Activated naive CD4-positive, alpha-beta T cell treated with Interleukin-2 at 50 U/mL for 16 hours (primary cell): ENCODE measurements around the gene SLC29A1.
"Not testable (repeated sequence)": the region's sequence is repeated elsewhere in the genome, so short reads cannot be mapped to it uniquely, and the experiment has no call there.

Experiments
- DNase-seq: peaks from one replicate; pipeline ENCODE4 v3.0.0-alpha.2; 2020

SLC29A1 gene

DNA sequence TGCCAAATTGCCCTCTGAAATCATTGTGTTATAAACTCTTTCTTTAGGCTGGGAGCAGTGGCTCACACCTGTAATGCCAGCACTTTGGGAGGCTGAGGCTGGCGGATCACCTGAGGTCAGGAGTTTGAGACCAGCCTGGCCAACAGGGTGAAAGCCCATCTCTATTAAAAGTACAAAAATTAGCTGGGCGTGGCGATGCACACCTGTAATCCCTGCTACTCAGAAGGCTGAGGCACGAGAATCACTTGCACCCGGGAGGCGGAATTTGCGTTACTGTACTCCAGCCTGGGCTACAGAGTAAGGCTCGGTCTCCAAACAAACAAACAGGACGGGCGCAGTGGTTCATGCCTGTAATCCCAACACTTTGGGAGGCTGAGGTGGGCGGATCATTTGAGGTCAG, 27.0 kb upstream of the SLC29A1 start:
- DNase-seq: not testable (repeated sequence)

- DNase-seq: no peak
Measured at GRCh38 chr6:44198684-44199083, 24.7 kb upstream of the SLC29A1 start.

- DNase-seq: no peak
Measured at GRCh38 chr6:44199883-44200282, 23.5 kb upstream of the SLC29A1 start.

DNA sequence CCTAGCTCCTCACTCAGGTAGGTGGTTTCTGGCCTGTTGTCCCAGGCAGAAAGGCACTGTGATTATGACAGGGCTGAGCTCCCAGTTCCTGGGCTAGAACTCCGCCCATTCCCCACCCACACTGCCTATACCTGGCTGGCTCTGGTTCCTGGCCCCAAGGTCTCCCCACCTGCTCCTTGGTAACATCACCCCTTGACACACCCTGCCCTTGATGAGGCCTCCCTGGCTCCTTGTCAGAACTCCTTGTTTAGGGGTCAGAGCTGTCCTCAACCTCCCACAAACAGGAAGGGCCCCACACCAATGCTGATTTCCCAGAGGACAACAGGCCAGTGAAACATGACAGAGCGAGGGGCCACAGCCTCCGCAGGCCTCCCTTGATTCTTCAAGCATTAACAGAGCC, 22.2 kb upstream of the SLC29A1 start:
- DNase-seq: no peak

- DNase-seq: no peak
Measured at GRCh38 chr6:44201638-44202303, 21.6 kb upstream of the SLC29A1 start.

GRCh38 chr6:44202332-44202971, 20.9 kb upstream of the SLC29A1 start:
- no peak for DNase-seq

DNA sequence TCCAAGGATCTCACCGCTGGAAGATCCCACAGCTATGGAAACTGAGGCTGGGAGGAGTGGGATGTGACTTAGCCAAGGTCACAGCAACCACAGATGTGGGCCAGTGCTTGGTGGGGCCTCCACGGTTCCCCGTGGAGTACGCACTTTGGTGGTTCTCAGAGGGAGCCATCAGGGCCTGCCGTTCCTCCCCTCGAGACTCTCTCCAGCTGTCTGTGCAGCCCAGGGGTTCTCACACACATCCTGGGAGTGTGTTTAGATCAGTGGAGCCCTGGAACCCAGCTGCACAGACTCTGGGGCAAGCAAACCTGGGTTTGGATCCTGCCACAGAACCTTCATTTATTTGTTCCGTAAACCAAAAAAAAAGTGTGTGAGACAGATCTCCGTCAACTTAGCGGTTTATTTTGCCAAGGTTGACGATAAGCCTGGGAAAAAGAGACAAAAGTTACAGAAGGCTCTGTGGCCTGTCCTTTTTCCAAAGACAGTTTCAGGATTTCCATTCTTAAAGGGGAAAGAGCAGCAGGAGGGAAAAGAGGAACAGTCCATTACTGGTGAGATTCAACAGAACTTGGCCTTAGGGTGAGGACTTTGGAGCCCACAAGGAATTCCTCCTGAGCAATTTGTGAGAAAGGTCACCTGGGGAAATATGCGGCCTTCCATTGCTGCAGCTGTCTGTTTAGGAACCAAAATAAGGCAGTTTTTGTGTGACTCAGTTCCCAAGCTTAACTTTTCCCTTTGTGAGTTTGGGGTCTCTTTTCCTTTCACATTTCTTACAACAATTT, 20.2 kb upstream of the SLC29A1 start:
- DNase-seq: no peak

DNA sequence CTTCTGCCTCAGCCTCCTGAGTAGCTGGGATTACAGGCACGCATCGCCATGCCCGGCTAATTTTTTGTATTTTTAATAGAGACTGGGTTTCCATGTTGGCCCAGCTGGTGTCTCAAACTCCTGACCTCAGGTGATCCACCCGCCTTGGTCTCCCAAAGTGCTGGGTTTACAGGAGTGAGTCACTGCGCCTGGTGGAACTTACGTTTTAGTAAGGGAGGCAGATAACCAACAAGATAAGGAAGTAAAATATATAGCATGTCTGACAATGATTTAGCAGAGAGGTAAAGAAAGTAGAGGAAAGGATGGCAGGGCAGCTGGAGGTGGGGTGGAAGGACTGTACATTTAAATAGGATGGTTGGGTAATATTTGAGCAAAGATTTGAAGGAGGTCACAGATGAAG, 19.4 kb upstream of the SLC29A1 start:
- DNase-seq: no peak

DNA sequence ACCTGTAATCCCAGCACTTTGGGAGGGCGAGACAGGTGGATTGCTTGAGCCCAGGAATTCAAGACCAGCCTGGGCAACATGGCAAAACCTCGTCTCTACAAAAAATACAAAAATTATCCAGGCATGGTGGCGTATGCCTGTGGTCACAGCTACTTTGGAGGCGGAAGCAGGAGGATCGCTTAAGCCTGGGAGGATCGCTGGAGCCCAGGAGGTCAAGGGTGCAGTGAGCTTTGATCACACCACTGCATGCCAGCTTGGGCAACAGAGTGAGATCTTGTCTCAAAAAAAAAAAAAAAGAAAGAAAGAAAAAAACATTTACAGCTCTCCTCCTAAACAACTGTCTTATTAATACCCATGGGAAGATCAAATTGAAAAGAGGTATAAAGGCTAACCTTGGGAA, 15.4 kb upstream of the SLC29A1 start:
- DNase-seq: no peak

DNA sequence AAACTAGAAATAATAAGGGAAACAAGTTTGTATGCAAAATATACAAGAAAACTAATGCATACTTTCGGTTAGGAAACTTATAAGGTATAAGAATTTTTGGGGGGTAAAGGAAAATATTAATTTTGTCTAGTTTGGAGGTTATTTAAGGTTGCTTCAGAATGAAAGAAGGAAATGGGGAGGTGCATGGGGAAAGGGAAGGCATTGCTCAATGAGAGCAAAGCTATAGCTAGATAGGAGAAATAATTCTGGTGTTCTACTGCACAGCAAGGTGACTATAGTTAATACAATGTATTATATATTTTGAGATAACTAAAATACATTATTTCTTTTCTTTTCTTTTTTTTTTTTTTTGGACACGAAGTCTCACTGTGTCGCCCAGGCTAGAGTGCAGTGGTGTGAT, 12.1 kb upstream of the SLC29A1 start:
- no peak for DNase-seq

DNA sequence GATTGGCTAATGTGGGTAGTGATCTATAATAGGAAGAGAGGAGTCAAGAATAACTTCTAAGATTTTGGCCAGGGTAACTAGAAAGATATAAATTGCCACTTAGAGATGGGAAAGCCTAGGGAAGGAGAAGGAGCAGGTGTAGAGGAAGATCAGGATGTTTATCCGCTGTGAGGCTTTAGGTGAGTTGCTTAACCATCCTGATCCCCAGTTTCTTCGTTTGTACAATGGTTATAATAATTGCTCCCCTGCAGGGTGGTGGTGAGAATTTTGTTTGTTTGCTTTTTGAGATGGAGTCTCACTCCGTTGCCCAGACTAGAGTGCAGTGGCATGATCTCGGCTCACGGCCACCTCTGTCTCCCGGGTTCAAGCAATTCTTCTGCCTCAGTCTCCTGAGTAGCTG, 9.1 kb upstream of the SLC29A1 start:
- no peak for DNase-seq

GRCh38 chr6:44216677-44217331, 6.6 kb upstream of the SLC29A1 start, which contains the start of gene MYMX:
Gene MYMX (plus strand): TSS chr6:44216926. CDS start chr6:44217472, 546 bp downstream.
- DNase-seq: no peak

- DNase-seq: no peak
Measured at GRCh38 chr6:44217332-44218143, 5.9 kb upstream of the SLC29A1 start.

- DNase-seq: peak; percentile 20
Measured at GRCh38 chr6:44219053-44219814, 4.2 kb upstream of the SLC29A1 start.

DNA sequence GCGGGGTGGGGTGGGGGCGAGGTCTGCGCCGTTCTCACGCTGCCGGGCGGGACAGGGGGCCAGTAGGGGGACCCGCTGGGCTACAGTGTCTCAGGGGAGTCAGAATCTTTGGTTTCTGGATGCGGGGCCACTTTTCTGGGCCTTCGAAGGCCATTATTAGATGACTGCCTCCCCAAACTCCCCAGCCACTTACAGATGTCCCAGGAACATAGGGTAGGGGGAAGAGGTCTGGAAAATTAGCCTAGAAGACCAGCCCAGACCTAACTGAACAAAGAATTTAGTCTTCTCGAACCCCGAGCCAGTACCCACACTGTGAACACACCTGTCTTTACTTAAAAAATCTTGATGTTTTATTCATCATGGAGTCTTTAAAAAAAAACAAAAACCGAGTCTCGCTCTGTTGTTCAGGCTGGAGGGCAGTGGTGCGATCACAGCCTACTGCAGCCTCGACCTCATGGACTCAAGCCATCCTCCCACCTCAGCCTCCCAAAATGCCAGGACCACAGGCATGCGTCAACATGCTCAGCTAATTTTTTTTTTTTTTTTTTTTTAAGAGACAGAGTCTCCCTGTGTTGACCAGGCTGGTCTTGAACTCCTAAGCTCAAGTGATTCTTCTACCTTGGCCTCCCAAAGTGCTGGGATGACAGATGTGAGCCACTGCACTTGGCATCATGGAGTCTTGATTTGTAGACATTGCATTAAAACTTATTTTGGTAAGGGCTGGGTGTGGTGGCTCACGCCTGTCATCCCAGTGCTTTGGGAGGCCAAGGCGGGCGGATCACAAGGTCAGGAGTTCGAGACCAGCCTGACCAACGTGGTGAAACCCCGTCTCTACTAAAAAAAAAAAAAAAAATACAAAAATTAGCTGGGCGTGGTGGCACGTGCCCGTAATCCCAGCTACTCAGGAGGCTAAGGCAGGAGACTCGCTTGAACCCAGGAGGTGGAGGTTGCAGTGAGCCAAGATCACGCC, 3.3 kb upstream of the SLC29A1 start:
- no peak for DNase-seq

DNA sequence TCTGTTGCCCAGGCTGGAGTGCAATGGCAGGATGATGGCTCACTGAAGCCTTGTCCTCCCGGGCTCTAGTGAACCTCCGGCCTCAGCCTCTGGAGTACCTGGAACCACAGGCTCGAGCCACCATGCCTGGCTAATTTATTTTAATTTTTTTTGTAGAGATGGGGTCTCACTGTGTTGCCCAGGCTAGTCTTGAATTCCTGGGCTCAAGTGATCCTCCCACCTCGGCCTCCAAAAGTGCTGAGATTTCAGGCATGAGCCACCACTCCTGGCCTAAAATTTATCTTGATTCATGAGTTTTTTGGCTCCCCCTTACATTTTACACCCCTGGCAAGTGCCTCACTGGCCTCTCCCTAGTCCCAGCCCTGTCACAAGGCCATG, 2.5 kb upstream of the SLC29A1 start:
- DNase-seq: no peak

DNA sequence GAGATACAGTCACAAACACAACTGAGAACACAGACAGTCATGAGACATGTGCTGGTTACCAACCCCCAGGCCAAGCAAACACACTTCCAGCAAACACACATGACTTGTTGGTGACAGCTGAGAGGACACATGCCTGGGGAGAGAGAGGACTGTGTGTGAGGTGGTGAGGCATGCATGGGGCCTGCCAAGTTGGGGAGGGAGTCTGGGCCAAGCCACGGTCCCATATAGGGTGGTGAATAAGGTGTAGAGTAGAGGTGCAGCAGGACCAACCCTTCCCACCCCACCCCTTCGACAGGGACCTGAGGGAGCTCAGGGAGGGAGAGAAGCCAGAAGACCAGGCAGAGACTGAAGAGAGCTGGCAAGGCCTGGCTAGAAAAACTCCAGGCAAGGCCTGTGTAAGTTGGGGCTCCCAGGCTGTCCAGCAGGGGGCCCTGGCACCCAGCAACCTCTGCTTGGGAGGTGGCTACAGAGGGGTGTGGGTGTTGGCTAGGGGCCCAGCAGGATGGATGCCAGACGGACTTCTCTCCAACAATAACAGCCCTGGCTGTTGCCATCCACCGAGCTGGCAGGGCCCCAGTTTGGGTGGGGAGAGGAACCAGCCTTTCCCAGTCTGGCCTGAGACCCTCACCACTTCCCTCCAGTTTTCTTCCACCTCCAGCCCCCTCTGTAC, 2.0 kb upstream of the SLC29A1 start:
- peak; percentile 76 for DNase-seq

DNA sequence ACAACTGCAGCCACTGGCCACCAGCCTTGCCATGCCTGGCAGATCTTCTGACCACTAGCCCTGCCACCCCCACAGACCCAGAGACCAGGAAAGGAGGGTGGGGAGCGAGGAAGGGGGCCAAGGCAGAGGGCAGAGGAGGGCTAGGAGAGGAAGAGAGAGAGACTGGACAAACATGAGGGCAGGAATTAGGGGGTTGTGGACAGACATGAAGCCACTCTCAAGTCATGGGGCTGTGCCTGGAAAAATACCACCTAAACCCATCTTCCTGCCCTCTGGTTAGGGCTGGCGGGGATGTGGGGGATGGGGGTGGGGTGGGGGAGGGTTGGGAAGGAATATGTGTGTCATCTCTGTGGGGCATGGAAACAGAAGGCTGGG, 1.4 kb upstream of the SLC29A1 start:
- no peak for DNase-seq

DNA sequence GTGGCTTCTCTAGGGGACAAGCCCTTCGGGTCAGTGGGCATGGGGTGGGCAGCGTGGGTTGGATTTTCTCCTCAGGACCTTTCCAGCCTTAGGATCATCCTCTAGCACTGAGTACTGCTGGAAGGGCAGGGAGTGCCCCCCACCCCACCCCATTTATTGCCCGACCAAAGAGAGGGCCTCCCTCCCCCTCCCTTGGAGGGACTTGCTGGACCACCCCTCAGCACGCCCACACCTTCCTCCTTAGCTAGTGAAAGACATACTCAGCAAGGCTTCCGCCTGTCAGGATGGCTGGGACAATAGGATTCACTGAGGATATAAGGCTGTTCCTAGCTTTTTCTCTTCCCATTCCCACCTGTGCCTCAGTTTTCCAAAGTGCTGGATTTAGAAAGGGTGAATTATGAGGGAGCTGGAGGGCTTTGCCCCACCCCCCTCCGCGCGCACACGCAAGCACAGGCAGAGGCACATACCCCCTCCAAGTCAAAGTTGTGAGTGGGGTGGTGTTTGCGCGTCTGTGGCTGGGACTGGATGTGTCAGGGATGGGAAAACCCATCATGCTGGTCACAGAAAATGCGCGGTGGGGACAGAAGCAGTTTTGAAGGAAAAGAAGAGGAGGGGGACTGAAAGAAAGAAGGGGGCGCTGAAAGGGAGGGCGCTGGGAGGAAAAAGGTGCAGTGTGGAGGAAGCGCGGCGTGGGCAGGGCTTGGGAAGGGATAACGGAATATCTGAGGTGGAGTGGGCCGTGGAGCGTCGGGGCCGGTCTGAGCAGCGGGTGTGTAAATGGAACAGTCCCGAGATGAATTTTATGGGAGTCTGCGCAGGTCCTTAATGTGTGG, 693 bp upstream of the SLC29A1 start:
- DNase-seq: peak; percentile 19
